Esophagus muscularis mucosa (tissue), 4 donors: ENCODE results near the gene KRT9.

Experiments used
- EP300 ChIP-seq: sonication (generic); formaldehyde crosslinking; IDR thresholded peaks from one replicate; pipeline ENCODE4 v1.6.1; 2017; ENCODE audit warnings: antibody characterized with exemption
- POLR2A ChIP-seq: fragments of 450-650 bp; IDR thresholded peaks from one replicate; pipeline ENCODE4 v1.6.1; 2017; ENCODE audit warnings: antibody characterized with exemption, moderate library complexity, mild to moderate bottlenecking, low read depth
- TF ChIP-seq, protein P1 (sequence below), 3 experiments: fragments of 200-600 bp in 2 of 3; fragments of 450-650 bp in 1 of 3; sonication (generic) in 2 of 3; IDR thresholded peaks; one replicate each; pipeline ENCODE4 v1.5.1; 2017 to 2019; ENCODE audit warnings: antibody characterized with exemption in 3 of 3, mild to moderate bottlenecking in 2 of 3, moderate library complexity in 1 of 3

DNA sequence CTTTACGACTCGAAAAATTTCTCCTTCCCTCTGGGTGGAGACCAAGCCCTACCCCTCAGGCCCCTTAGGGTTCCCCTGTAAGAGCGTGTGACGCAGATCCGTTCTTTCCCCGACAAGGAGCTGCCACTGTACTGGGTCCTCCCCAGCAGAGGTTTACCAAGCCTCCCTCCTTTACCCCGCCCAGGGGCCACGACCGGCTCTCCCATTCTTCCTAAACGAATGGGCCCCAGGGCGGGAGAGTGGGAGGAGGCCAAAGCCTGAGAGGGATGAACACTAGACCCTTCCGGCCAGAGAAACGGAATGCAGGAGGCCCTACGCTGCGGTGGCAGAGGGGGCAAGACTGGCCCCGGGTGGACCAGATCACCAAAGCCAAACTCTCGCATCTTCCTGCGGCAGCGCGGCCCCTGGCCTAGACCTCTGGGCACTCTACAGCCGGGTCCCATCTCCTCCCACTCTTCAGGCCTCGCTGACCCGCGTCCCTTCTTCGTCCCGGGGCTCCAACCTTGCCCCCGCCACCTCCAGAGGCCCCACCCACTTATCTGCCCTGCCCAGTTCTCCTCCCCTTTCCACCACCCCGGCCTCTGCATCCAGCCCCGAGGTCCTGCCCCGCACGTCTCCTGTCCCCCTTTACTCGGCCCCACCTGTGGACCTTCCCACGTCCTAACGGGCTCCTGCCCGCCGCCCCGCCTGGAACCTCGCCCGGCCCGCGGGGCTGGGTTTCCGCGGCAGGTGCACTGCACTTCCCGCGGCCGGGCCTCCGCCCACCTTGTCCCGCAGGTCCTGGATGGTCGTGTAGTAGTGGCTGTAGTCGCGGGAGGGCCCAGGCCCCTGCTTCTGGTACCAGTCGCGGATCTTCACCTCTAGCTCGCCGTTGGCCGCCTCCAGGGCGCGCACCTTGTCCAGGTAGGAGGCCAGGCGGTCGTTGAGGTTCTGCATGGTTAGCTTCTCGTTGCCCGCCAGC, 44.5 kb downstream of the KRT9 start:
- TF ChIP-seq, protein P1, sequence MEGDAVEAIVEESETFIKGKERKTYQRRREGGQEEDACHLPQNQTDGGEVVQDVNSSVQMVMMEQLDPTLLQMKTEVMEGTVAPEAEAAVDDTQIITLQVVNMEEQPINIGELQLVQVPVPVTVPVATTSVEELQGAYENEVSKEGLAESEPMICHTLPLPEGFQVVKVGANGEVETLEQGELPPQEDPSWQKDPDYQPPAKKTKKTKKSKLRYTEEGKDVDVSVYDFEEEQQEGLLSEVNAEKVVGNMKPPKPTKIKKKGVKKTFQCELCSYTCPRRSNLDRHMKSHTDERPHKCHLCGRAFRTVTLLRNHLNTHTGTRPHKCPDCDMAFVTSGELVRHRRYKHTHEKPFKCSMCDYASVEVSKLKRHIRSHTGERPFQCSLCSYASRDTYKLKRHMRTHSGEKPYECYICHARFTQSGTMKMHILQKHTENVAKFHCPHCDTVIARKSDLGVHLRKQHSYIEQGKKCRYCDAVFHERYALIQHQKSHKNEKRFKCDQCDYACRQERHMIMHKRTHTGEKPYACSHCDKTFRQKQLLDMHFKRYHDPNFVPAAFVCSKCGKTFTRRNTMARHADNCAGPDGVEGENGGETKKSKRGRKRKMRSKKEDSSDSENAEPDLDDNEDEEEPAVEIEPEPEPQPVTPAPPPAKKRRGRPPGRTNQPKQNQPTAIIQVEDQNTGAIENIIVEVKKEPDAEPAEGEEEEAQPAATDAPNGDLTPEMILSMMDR (IDR thresholded peaks at IDR 0.05) = no peak
- no peak for TF ChIP-seq EP300
- no peak for TF ChIP-seq POLR2A
